ENCODE measurements around the gene CAMTA1.

- TF ChIP-seq CTCF (IDR thresholded peaks at IDR 0.05) (no peak), TCF7L2 (IDR thresholded peaks at IDR 0.05; ENCODE audit: low read depth, low read length) (no peak), POLR2AphosphoS5 (IDR thresholded peaks at IDR 0.05; ENCODE audit: low read depth, low read length) (no peak)
Measured at GRCh38 chr1:7224644-7225043, 439.4 kb downstream of the CAMTA1 start.
